GM12892 (cell line): ENCODE results near the gene POLR2A.

ENCODE experiments used
- POLR2A ChIP-seq: IDR thresholded peaks from 2 replicates; pipeline ENCODE4 v1.6.1; 2011; ENCODE audit warnings: low read depth, low read length, control low read depth
- TAF1 ChIP-seq: IDR thresholded peaks from 2 replicates; pipeline ENCODE4 v1.6.1; 2011; ENCODE audit warnings: low read depth, mild to moderate bottlenecking, control low read depth, low read length, borderline replicate concordance

GRCh38 chr17:7439462-7440112 lies 44.6 kb upstream of the POLR2A start, which contains the start of gene FGF11:
- TF ChIP-seq TAF1 (no peak), POLR2A (no peak)
